Liver (tissue), 9 donors: ENCODE measurements around the gene ARHGEF9. TPM values are rescaled to one million over a fixed set of nuclear protein-coding genes. Genes with fewer than 3 reads are reported as not detected.

Experiments used
- DNase-seq: peaks from one replicate; pipeline ENCODE4 v3.0.0-alpha.2; 2017; ENCODE audit warnings: low spot score
- H3K27ac ChIP-seq, 2 donors: one replicate each; pipeline ENCODE4 v1.7.0; 2013; ENCODE audit warnings: inconsistent platforms in 2 of 2, low read length in 2 of 2, control low read depth in 1 of 2, low read depth in 1 of 2, mild to moderate bottlenecking in 1 of 2
- H3K27me3 ChIP-seq, 4 donors: one replicate each; pipeline versions ENCODE4 v1.6.1 to v1.7.0; 2013; ENCODE audit warnings: low read length in 3 of 4, inconsistent platforms in 1 of 4, mild to moderate bottlenecking in 1 of 4, moderate library complexity in 1 of 4; ENCODE audit not compliant: control insufficient read depth in 4 of 4, insufficient read depth in 4 of 4
- H3K36me3 ChIP-seq, 4 donors: one replicate each; pipeline versions ENCODE4 v1.6.1 to v1.7.0; 2013; ENCODE audit warnings: low read length in 3 of 4, mild to moderate bottlenecking in 3 of 4, low read depth in 1 of 4, moderate library complexity in 1 of 4; ENCODE audit not compliant: control insufficient read depth in 4 of 4, insufficient read depth in 3 of 4
- H3K4me1 ChIP-seq, 4 donors: one replicate each; pipeline versions ENCODE4 v1.6.1 to v1.7.0; 2013; ENCODE audit warnings: low read length in 3 of 4, mild to moderate bottlenecking in 3 of 4, moderate library complexity in 1 of 4; ENCODE audit not compliant: control insufficient read depth in 4 of 4, insufficient read depth in 4 of 4
- H3K4me3 ChIP-seq, 3 donors: one replicate each; pipeline versions ENCODE4 v1.6.1 to v1.7.0; 2013; ENCODE audit warnings: low read length in 3 of 3, control low read depth in 1 of 3, low read depth in 1 of 3, mild to moderate bottlenecking in 1 of 3
- H3K9ac ChIP-seq, 2 donors: one replicate each; pipeline ENCODE4 v1.7.0; 2013; ENCODE audit warnings: low read length in 2 of 2, mild to moderate bottlenecking in 2 of 2, moderate library complexity in 2 of 2, control low read depth in 1 of 2, low read depth in 1 of 2
- H3K9me3 ChIP-seq, 4 donors: one replicate each; pipeline versions ENCODE4 v1.6.1 to v1.7.0; 2013; ENCODE audit warnings: low read length in 3 of 4; ENCODE audit not compliant: control insufficient read depth in 4 of 4
- ATF3 ChIP-seq: IDR thresholded peaks from 2 replicates; pipeline ENCODE4 v1.6.1; 2016; ENCODE audit warnings: antibody characterized with exemption
- CTCF ChIP-seq: fragments of 150-350 bp; IDR thresholded peaks from 2 replicates; pipeline ENCODE4 v1.5.1; 2017; ENCODE audit warnings: improper control_type of control experiment, low read depth, low read length; ENCODE audit not compliant: missing input control
- EGR1 ChIP-seq, 2 donors: IDR thresholded peaks; 2 replicates each; pipeline ENCODE4 v1.6.1; 2016 to 2018; ENCODE audit warnings: antibody characterized with exemption in 2 of 2, low read depth in 2 of 2
- FOXA1 ChIP-seq: IDR thresholded peaks from 2 replicates; pipeline ENCODE4 v1.6.1; 2016; ENCODE audit warnings: antibody characterized with exemption
- GABPA ChIP-seq, 2 donors: IDR thresholded peaks in 1 of 2; conservative IDR thresholded peaks in 1 of 2; 2 replicates each; pipeline ENCODE4 v1.6.1; 2016; ENCODE audit warnings: antibody characterized with exemption in 2 of 2, mild to moderate bottlenecking in 1 of 2, moderate library complexity in 1 of 2
- HNF4A ChIP-seq, 2 donors: conservative IDR thresholded peaks; 2 replicates each; pipeline ENCODE4 v1.6.1; 2016; ENCODE audit warnings: antibody characterized with exemption in 2 of 2, mild to moderate bottlenecking in 2 of 2
- HNF4G ChIP-seq: IDR thresholded peaks from 2 replicates; pipeline ENCODE4 v1.6.1; 2016; ENCODE audit warnings: antibody characterized with exemption
- JUND ChIP-seq, 2 donors: IDR thresholded peaks; 2 replicates each; pipeline ENCODE4 v1.6.1; 2016; ENCODE audit warnings: antibody characterized with exemption in 2 of 2
- MAX ChIP-seq: IDR thresholded peaks from 2 replicates; pipeline ENCODE4 v1.6.1; 2016; ENCODE audit warnings: antibody characterized with exemption
- NR2F2 ChIP-seq: IDR thresholded peaks from 2 replicates; pipeline ENCODE4 v1.6.1; 2016; ENCODE audit warnings: antibody characterized with exemption
- RAD21 ChIP-seq, 2 donors: IDR thresholded peaks; 2 replicates each; pipeline ENCODE4 v1.6.1; 2016; ENCODE audit warnings: antibody characterized with exemption in 2 of 2, mild to moderate bottlenecking in 2 of 2
- REST ChIP-seq: IDR thresholded peaks from 2 replicates; pipeline ENCODE4 v1.6.1; 2016; ENCODE audit warnings: antibody characterized with exemption, mild to moderate bottlenecking
- RXRA ChIP-seq, 2 donors: IDR thresholded peaks; 2 replicates each; pipeline ENCODE4 v1.6.1; 2017 to 2018; ENCODE audit warnings: antibody characterized with exemption in 2 of 2, mild to moderate bottlenecking in 1 of 2
- SP1 ChIP-seq: IDR thresholded peaks from 2 replicates; pipeline ENCODE4 v1.6.1; 2018; ENCODE audit warnings: antibody characterized with exemption, mild to moderate bottlenecking
- TAF1 ChIP-seq: conservative IDR thresholded peaks from 2 replicates; pipeline ENCODE4 v1.6.1; 2016; ENCODE audit warnings: antibody characterized with exemption, mild to moderate bottlenecking
- YY1 ChIP-seq: IDR thresholded peaks from 2 replicates; pipeline ENCODE4 v1.6.1; 2016; ENCODE audit warnings: antibody characterized with exemption, mild to moderate bottlenecking
- ZBTB33 ChIP-seq: IDR thresholded peaks from 2 replicates; pipeline ENCODE4 v1.6.1; 2016; ENCODE audit warnings: antibody characterized with exemption
- WGBS: extraction: QIAGEN DNeasy Blood & Tissue Kit; methylation state at CpG from one replicate; pipeline ENCODE4 v1.1.7; 2013; 5-methylcytosine and 5-hydroxymethylcytosine counted together
- polyA plus RNA-seq, 2 donors: library from polyadenylated mRNA; stranded (reverse) in 1 of 2; unstranded in 1 of 2; fragments of 200-250 nt in 1 of 2; fragments of >200 nt in 1 of 2; fragmentation: Nextera tagmentation in 1 of 2; extraction: Ambion mirVana in 1 of 2; gene quantifications; one replicate each; pipeline versions ENCODE4 v1.2.1 to v1.2.3, GENCODE V29; 2013 to 2015
- total RNA-seq, 2 donors: library from RNA; depleted of rRNA; stranded (reverse); fragments of >200 nt; gene quantifications; one replicate each; pipeline ENCODE4 v1.2.3, GENCODE V29; 2014
- donor health status: healthy.
- donor health status: healthy.
- donor health status: healthy.
- donor health status: healthy.
- donor health status: healthy.

ARHGEF9 gene
- total and polyA plus RNA-seq, 4 donors: 2.1 to 9.0 (median 6.2) TPM

- TF ChIP-seq YY1 (no peak), FOXA1 (no peak), ZBTB33 (no peak), MAX (no peak), EGR1 (IDR thresholded peaks at IDR 0.05; ENCODE audit: low read depth in 2 of 2) (no peak), HNF4G (no peak), TAF1 (no peak), RXRA (IDR thresholded peaks at IDR 0.05) (no peak), ATF3 (no peak), NR2F2 (no peak), CTCF (no peak), SP1 (no peak)
- H3K9me3 ChIP-seq: no peaks in the 10 kb centered on the region
- H3K4me3 ChIP-seq: no peak overlapping the region
- H3K9ac ChIP-seq: no peak overlapping the region
- WGBS: 90% methylated on average over 2 of the region's 2 CpGs
- no peaks in the 10 kb centered on the region for H3K36me3 ChIP-seq
- H3K4me1 ChIP-seq: peaks cover 0 to 8% (median 4%) of the 10 kb centered on the region in 4 donors
- H3K27ac ChIP-seq: no peak overlapping the region
- H3K27me3 ChIP-seq: peaks cover 0 to 2% (median 0%) of the 10 kb centered on the region in 4 donors
- DNase-seq: no peak
Observed at GRCh38 chrX:63751481-63751880, 33.5 kb downstream of the ARHGEF9 start.

- peaks cover 0 to 2% (median 0%) of the 10 kb centered on the region in 4 donors for H3K27me3 ChIP-seq
- no peak overlapping the region for H3K27ac ChIP-seq
- no peak overlapping the region for H3K9ac ChIP-seq
- H3K36me3 ChIP-seq: no peaks in the 10 kb centered on the region
- no peak overlapping the region for H3K4me3 ChIP-seq
- 91% methylated on average over 3 of the region's 3 CpGs for WGBS
- DNase-seq: no peak
- H3K4me1 ChIP-seq: peaks cover 0 to 8% (median 3%) of the 10 kb centered on the region in 4 donors
- H3K9me3 ChIP-seq: no peaks in the 10 kb centered on the region
- TF ChIP-seq HNF4A (conservative IDR thresholded peaks at IDR 0.05): no peak
- no peak for TF ChIP-seq RAD21 (IDR thresholded peaks at IDR 0.05)
- no peak for TF ChIP-seq TAF1
- TF ChIP-seq YY1: no peak
- TF ChIP-seq CTCF: no peak
- TF ChIP-seq GABPA (IDR thresholded peaks at IDR 0.05 in 1 of 2, conservative IDR thresholded peaks at IDR 0.05 in 1 of 2): no peak
- TF ChIP-seq HNF4G: no peak
- TF ChIP-seq FOXA1: no peak
- no peak for TF ChIP-seq JUND (IDR thresholded peaks at IDR 0.05)
- no peak for TF ChIP-seq RXRA (IDR thresholded peaks at IDR 0.05)
- TF ChIP-seq MAX: no peak
- TF ChIP-seq SP1: no peak
- TF ChIP-seq ATF3: no peak
- TF ChIP-seq EGR1 (IDR thresholded peaks at IDR 0.05; ENCODE audit: low read depth in 2 of 2): no peak
- TF ChIP-seq ZBTB33: no peak
- TF ChIP-seq REST: no peak
- no peak for TF ChIP-seq NR2F2
Observed at GRCh38 chrX:63750811-63751210, 34.2 kb downstream of the ARHGEF9 start.
